ENCODE measurements around the gene TTLL3.

Gene TTLL3

DNA sequence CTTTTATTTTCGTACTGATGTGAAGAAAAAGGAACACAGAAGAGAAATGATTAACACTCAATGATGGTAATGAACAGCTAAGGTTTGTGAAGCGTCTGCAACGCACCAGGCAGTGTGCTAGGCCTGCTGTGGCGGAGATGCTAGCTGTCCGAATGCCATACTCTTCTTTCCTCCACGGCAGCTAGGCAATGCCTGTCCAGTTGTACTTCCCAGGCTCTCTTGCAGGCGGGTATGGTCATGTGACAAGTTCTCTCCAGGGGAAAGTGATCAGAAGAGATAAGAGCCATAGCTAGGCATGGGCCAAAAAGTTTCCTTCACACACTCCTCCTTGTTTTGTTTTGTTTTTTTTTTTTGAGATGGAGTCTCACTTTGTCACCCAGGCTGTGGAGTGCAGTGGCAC, 24.5 kb upstream of the TTLL3 start:
- no peaks in the 10 kb centered on the region for H3K9me3 ChIP-seq (ENCODE audit: low read length)
- peaks cover 71% of the 10 kb centered on the region for H3K36me3 ChIP-seq (ENCODE audit: insufficient read depth, low read length)

GRCh38 chr3:9786209-9786739, 23.8 kb upstream of the TTLL3 start:
- Histone ChIP-seq H3K27me3 (ENCODE audit: insufficient read depth, low read length) (no peaks in the 10 kb centered on the region), H3K9me3 (ENCODE audit: low read length) (no peaks in the 10 kb centered on the region), H3K4me1 (ENCODE audit: insufficient read depth, low read length) (no peaks in the 10 kb centered on the region), H3K4me3 (ENCODE audit: low read length) (no peak overlapping the region), H3K36me3 (ENCODE audit: insufficient read depth, low read length) (peaks cover 75% of the 10 kb centered on the region), H2AFZ (ENCODE audit: low read depth, low read length) (no peak overlapping the region)

More for the DNA sequence above, 24.5 kb upstream of the TTLL3 start:
- Histone ChIP-seq H2AFZ (ENCODE audit: low read depth, low read length) (no peak overlapping the region), H3K4me1 (ENCODE audit: insufficient read depth, low read length) (no peaks in the 10 kb centered on the region), H3K4me3 (ENCODE audit: low read length) (no peak overlapping the region), H3K27me3 (ENCODE audit: insufficient read depth, low read length) (no peaks in the 10 kb centered on the region)

DNA sequence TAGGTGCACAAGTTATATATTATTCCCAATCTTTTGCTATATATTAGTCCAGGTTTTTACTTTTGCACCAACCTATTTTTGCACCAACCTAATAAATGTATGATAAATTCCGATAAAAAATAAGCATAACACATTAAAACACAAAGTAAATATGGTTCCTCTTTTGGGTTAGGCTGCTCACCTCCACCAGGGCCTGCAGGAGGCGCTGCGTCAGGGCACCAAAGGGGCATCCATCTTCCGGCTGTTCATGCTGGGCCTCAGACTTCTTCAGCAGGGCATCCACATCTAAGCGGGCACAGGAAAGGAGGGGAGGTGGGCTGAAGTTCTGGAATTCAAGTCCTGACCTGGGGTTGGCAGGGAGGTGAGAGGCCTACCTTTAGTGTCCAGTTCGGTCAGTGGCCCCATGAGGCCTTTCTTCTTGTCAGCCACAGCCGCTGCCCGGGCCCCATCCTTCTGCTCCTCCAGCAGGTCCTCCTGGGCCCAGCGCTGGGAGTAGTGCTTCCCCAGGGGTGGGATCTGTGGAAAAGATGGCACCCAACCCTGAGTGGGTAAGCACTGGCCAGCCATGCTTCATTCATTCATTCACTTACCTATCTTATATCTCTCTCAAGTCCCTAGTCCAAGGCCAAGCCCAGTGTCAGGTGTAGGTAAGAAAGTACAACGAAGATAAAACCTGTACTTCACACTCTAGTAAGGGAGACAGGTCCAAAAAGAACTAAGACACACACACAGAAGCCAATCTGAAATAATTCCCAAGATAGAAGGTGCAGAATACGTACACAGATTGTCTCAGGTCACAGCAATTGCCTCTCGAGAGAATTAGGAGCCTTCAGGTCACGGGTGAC, 23.0 kb upstream of the TTLL3 start:
- no peaks in the 10 kb centered on the region for H3K9me3 ChIP-seq (ENCODE audit: low read length)
- peaks cover 68% of the 10 kb centered on the region for H3K36me3 ChIP-seq (ENCODE audit: insufficient read depth, low read length)
- H3K4me3 ChIP-seq (ENCODE audit: low read length), result no peak overlapping the region
- no peak overlapping the region for H2AFZ ChIP-seq (ENCODE audit: low read depth, low read length)
- H3K4me1 ChIP-seq (ENCODE audit: insufficient read depth, low read length), result peaks cover 6% of the 10 kb centered on the region
- H3K27me3 ChIP-seq (ENCODE audit: insufficient read depth, low read length), result no peaks in the 10 kb centered on the region

DNA sequence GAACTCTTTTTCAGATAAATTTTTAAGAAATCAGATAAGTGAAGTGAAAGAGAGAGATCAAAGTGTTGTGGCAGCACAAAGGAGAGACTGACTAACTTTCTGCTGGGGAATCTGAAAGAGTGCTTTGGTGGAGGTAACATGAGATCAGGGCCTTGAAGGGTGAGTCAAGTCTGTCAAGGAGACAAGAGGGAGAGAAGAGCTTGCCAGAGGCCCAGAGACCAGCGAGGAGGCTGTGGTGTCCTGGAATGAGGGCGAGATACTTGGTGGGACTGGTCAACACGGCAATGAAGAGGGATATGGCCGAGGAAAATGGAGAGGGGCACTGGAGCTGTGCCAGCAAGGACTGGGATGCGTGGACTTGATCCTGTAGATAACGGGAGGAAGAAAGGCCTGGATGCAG, 22.3 kb upstream of the TTLL3 start:
- no peak overlapping the region for H3K4me3 ChIP-seq (ENCODE audit: low read length)
- H3K9me3 ChIP-seq (ENCODE audit: low read length), result no peaks in the 10 kb centered on the region
- H2AFZ ChIP-seq (ENCODE audit: low read depth, low read length), result no peak overlapping the region
- H3K27me3 ChIP-seq (ENCODE audit: insufficient read depth, low read length), result no peaks in the 10 kb centered on the region
- H3K4me1 ChIP-seq (ENCODE audit: insufficient read depth, low read length), result peaks cover 7% of the 10 kb centered on the region
- peaks cover 61% of the 10 kb centered on the region for H3K36me3 ChIP-seq (ENCODE audit: insufficient read depth, low read length)

GRCh38 chr3:9791127-9791526, 18.9 kb upstream of the TTLL3 start:
- Histone ChIP-seq H3K4me1 (ENCODE audit: insufficient read depth, low read length) (peaks cover 15% of the 10 kb centered on the region), H3K36me3 (ENCODE audit: insufficient read depth, low read length) (peaks cover 50% of the 10 kb centered on the region), H3K27me3 (ENCODE audit: insufficient read depth, low read length) (no peaks in the 10 kb centered on the region), H3K4me3 (ENCODE audit: low read length) (no peak overlapping the region), H2AFZ (ENCODE audit: low read depth, low read length) (no peak overlapping the region), H3K9me3 (ENCODE audit: low read length) (no peaks in the 10 kb centered on the region)

- Histone ChIP-seq H3K27me3 (ENCODE audit: insufficient read depth, low read length) (no peaks in the 10 kb centered on the region), H3K36me3 (ENCODE audit: insufficient read depth, low read length) (peaks cover 43% of the 10 kb centered on the region)
Measured at GRCh38 chr3:9791790-9792404, 18.2 kb upstream of the TTLL3 start.

GRCh38 chr3:9792405-9793160, 17.5 kb upstream of the TTLL3 start, which contains the start of the genes ARPC4 and TADA3:
Gene ARPC4 (plus strand): TSS chr3:9793082. CDS start chr3:9793122, 40 bp downstream.
Gene TADA3 (minus strand): TSS chr3:9792473. CDS start chr3:9791466, 1,007 bp downstream.
- Histone ChIP-seq H3K36me3 (ENCODE audit: insufficient read depth, low read length) (peaks cover 43% of the 10 kb centered on the region), H3K4me3 (ENCODE audit: low read length) (peak within 1 kb of the TSS; percentile 95), H3K9me3 (ENCODE audit: low read length) (no peaks in the 10 kb centered on the region), H3K27me3 (ENCODE audit: insufficient read depth, low read length) (no peaks in the 10 kb centered on the region), H3K4me1 (ENCODE audit: insufficient read depth, low read length) (peaks cover 15% of the 10 kb centered on the region), H2AFZ (ENCODE audit: low read depth, low read length) (peak within 1 kb of the TSS; percentile 50)

More at GRCh38 chr3:9791790-9792404, 18.2 kb upstream of the TTLL3 start:
- peak overlapping the region; percentile 50 for H2AFZ ChIP-seq (ENCODE audit: low read depth, low read length)
- H3K9me3 ChIP-seq (ENCODE audit: low read length), result no peaks in the 10 kb centered on the region
- peak overlapping the region; percentile 95 for H3K4me3 ChIP-seq (ENCODE audit: low read length)
- H3K4me1 ChIP-seq (ENCODE audit: insufficient read depth, low read length), result peaks cover 15% of the 10 kb centered on the region

GRCh38 chr3:9793161-9793781, 16.8 kb upstream of the TTLL3 start:
- peak overlapping the region; percentile 95 for H3K4me3 ChIP-seq (ENCODE audit: low read length)
- no peaks in the 10 kb centered on the region for H3K9me3 ChIP-seq (ENCODE audit: low read length)
- peaks cover 15% of the 10 kb centered on the region for H3K4me1 ChIP-seq (ENCODE audit: insufficient read depth, low read length)
- H2AFZ ChIP-seq (ENCODE audit: low read depth, low read length), result no peak overlapping the region
- H3K36me3 ChIP-seq (ENCODE audit: insufficient read depth, low read length), result peaks cover 46% of the 10 kb centered on the region
- no peaks in the 10 kb centered on the region for H3K27me3 ChIP-seq (ENCODE audit: insufficient read depth, low read length)

- no peak overlapping the region for H3K4me3 ChIP-seq (ENCODE audit: low read length)
- no peak overlapping the region for H2AFZ ChIP-seq (ENCODE audit: low read depth, low read length)
- peaks cover 15% of the 10 kb centered on the region for H3K4me1 ChIP-seq (ENCODE audit: insufficient read depth, low read length)
- peaks cover 50% of the 10 kb centered on the region for H3K36me3 ChIP-seq (ENCODE audit: insufficient read depth, low read length)
- H3K27me3 ChIP-seq (ENCODE audit: insufficient read depth, low read length), result no peaks in the 10 kb centered on the region
- no peaks in the 10 kb centered on the region for H3K9me3 ChIP-seq (ENCODE audit: low read length)
Measured at GRCh38 chr3:9794400-9794799, 15.7 kb upstream of the TTLL3 start.

GRCh38 chr3:9795207-9795606, 14.9 kb upstream of the TTLL3 start:
- Histone ChIP-seq H2AFZ (ENCODE audit: low read depth, low read length) (no peak overlapping the region), H3K36me3 (ENCODE audit: insufficient read depth, low read length) (peaks cover 50% of the 10 kb centered on the region), H3K4me3 (ENCODE audit: low read length) (no peak overlapping the region), H3K4me1 (ENCODE audit: insufficient read depth, low read length) (peaks cover 15% of the 10 kb centered on the region), H3K9me3 (ENCODE audit: low read length) (no peaks in the 10 kb centered on the region), H3K27me3 (ENCODE audit: insufficient read depth, low read length) (no peaks in the 10 kb centered on the region)

DNA sequence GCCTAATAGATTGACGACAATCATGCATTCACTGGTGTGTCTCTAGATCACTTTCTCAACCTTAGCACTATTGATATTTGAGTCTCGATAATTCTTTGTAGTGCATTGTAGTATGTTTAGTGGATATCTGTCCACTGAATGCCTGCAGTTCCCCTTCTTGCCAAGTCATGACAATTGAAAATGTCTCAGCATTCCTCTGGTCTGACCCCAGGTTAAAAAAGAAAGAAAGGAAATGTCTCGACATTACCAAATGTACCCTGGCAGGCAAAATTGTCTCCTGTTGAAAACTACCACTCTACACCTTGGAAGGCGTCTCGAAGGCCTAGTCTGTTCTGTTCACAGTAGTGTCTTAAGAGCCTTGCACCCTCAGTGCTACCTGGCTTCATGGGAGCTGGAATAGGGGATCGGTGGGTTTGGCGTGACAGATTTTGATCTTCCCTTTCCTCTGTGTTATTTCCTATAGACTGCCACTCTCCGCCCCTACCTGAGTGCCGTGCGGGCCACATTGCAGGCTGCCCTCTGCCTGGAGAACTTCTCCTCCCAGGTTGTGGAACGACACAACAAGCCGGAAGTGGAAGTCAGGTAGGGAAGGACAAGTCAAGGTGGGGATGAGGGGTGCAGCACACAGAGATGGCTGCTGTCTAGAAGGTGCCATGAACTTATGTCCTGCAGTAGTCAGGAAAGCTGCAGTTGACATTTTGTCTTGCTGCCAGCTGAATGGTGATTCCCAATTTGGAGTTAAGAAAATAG, 12.7 kb upstream of the TTLL3 start:
- no peak overlapping the region for H3K4me3 ChIP-seq (ENCODE audit: low read length)
- no peaks in the 10 kb centered on the region for H3K27me3 ChIP-seq (ENCODE audit: insufficient read depth, low read length)
- no peak overlapping the region for H2AFZ ChIP-seq (ENCODE audit: low read depth, low read length)
- peaks cover 8% of the 10 kb centered on the region for H3K4me1 ChIP-seq (ENCODE audit: insufficient read depth, low read length)
- no peaks in the 10 kb centered on the region for H3K9me3 ChIP-seq (ENCODE audit: low read length)
- H3K36me3 ChIP-seq (ENCODE audit: insufficient read depth, low read length), result peaks cover 54% of the 10 kb centered on the region

DNA sequence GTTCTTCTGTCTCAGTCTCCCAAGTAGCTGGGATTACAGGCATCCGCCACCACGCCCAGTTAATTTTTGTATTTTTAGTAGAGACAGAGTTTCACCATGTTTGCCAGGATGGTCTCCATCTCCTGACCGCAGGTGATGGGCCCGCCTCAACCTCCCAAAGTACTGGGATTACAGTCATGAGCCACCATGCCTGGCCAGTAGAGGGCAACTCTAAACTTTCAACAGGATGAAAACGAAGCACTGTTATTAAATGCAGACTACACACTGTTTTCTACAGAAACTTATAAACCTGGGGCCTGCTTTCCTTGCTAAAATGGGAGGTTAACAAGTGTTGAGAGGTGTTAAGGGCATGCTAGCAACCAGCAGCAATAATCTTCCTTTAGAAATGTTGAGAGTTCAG, 9.5 kb upstream of the TTLL3 start:
- H3K4me1 ChIP-seq (ENCODE audit: insufficient read depth, low read length), result no peaks in the 10 kb centered on the region
- no peak overlapping the region for H2AFZ ChIP-seq (ENCODE audit: low read depth, low read length)
- H3K36me3 ChIP-seq (ENCODE audit: insufficient read depth, low read length), result peaks cover 73% of the 10 kb centered on the region
- H3K4me3 ChIP-seq (ENCODE audit: low read length), result no peak overlapping the region
- H3K27me3 ChIP-seq (ENCODE audit: insufficient read depth, low read length), result no peaks in the 10 kb centered on the region
- no peaks in the 10 kb centered on the region for H3K9me3 ChIP-seq (ENCODE audit: low read length)

Measured in neuron (in vitro differentiated cells).